NCI-H1048 (cell line): ENCODE results near the gene IL12RB2.

ENCODE experiments used
- DNase-seq: peaks from one replicate; lab custom pipeline; 2025; lab: John Stamatoyannopoulos, UW

The IL12RB2 gene

DNA sequence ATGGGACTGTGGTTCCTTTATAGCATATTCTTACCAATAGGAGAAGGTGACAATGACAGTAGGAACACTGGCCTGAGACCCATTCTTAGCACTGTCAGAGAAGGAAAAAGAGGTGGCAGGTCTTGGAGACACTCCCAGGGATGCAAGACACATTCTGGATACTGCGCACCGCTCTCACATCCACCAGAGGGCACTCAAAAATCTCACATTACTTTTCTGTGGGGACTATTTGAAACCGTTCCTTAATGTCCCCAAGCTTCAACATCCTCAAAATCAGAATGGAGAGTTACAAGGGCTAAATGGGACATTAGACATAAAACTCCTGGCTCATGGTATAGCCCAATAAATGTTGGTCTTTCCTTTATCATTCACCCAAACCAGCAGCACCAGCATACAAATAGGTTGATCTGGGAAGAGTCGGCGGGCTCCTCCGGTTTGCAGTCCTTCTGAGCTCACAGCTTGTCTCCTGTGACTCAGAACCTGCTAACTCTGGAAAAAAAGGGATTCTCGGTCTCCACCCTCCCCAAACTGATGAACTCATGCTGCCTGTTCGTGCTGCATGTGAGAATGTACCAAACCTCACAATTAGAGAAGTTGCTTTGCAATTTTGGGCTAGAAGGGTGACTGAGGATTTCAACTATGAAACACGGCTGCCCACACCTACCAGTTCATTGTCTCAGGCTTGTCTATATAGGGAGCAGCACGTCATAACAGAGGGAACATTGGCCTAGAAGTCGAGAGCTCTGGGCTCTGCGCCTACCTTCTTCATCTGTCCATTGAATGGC, 40.2 kb downstream of the IL12RB2 start:
- no peak for DNase-seq

DNA sequence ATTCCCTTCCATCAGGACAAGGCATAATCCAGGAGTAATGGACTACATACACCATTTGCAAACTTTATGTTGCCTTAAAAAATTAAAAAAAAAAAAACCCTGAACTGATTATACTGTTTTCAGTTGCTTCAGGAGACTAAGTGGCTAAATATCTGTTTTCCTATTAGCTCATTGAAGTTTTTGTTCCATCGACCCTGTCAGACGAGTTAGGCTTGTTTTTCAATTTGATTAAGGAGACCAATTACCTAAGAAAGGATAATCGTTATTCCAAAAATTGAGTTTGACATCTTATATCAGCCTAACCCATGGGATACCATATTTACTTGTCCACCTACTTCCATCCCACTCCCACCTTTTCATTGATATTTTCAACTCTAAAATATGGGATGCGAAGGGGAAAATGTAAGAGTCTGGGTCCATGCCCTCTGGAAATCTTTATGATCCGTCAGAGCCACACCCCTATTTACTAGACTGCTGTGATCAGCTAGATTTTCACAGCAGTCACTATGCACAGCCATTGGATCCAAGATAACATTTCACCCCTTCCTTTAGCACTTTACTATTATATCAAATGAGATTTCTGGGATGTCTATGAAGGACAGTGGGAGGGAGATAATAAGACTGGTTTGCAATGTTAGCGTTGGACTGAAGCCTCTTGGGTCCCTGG, 41.0 kb downstream of the IL12RB2 start:
- no peak for DNase-seq

DNA sequence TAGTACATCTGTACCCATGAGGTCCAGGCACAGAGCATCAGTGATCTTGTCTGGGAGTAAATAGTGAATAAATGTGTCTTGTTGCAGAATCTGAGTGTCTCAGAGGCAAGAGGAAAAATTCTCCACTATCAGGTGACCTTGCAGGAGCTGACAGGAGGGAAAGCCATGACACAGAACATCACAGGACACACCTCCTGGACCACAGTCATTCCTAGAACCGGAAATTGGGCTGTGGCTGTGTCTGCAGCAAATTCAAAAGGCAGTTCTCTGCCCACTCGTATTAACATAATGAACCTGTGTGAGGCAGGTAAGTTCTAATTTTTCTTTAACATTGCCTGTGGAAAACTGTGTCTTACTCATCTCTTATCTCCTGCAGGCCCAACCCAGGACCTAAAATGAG, 43.1 kb downstream of the IL12RB2 start:
- DNase-seq, result no peak

DNA sequence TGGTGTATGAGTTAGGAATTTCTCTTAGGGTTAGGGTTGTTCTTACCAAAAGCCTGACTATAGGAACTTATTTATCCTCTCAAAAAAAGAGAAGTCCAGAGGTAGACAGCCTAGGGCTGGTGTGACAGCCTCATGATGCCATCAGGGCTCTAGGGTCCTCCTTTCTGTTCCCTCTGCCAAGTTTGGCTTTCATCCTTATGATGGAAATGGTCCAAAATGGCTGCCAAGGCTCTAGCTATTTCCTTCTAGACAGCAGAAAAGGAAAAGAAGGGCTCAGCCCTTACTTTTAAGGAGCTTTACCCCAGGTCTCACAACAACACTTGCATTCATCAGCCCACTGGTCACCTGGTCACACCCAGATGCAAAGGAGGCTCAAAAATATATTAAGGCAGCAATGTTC, 44.5 kb downstream of the IL12RB2 start:
- DNase-seq, result no peak

GRCh38 chr1:67355745-67356424, 48.2 kb downstream of the IL12RB2 start:
- no peak for DNase-seq

- DNase-seq, result no peak
These were observed 51.9 kb downstream of the IL12RB2 start for GRCh38 chr1:67359592-67359991.

GRCh38 chr1:67361641-67362040, 54.0 kb downstream of the IL12RB2 start:
- DNase-seq, result no peak

DNA sequence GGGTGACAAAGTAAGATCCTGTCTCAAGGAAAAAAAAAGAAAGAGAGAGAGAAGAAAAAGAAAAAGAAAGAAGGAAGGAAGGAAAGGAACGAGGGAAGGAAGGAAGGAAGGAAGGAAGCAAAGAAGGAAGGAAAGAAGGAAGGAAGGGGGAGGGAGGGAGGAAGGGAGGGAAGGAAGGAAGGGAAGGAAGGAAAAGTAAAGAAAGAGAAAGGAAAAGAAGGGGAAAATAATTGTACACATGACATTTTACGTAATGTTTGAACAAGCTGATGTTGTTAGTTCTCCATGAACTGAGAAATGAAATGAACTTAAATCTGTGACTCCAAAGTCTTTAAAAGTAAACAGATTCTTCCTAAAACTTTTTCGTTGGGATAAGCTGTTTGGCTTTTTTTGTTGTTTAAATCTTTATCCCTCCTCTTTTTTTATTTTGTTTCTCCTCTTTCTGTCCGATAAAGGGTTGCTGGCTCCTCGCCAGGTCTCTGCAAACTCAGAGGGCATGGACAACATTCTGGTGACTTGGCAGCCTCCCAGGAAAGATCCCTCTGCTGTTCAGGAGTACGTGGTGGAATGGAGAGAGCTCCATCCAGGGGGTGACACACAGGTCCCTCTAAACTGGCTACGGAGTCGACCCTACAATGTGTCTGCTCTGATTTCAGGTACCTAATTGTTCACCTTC, 59.8 kb downstream of the IL12RB2 start:
- no peak for DNase-seq

- DNase-seq, result no peak
These were observed 60.4 kb downstream of the IL12RB2 start for GRCh38 chr1:67368046-67368514.

- no peak for DNase-seq
These were observed 63.4 kb downstream of the IL12RB2 start for GRCh38 chr1:67371043-67371442.

GRCh38 chr1:67371681-67372080, 64.0 kb downstream of the IL12RB2 start:
- no peak for DNase-seq

DNA sequence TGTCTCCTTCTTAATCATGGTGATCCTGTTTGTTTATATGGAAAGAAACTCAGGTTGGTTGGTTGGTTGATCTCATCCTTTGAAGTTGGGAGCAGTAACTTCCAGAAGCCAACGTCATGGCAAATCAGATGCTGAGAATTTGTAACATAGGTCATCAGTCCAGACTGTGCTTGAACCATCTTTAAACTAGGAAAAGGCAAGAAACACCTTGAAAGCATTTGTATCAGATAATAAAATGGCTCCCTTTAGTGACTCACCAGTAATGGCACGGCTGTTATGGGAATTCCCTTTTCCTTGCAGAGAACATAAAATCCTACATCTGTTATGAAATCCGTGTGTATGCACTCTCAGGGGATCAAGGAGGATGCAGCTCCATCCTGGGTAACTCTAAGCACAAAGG, 64.5 kb downstream of the IL12RB2 start:
- no peak for DNase-seq

DNA sequence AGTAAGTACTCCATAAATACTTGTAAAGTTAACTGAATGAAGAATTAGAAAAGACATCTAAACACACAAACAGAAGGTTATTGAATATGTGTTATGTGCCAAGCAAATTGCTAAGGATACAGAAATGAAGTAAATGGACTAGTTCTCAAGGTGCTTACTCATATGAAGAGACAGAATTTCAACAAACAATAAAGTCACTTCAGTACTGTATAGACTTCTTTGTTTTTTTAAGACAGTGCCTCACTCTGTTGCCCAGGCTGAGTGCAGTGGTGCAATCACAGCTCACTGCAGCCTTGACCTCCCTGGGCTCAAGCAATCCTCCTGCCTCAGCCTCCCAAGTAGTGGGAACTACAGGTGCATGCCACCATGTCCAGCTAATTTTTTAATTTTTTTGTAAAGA, 65.2 kb downstream of the IL12RB2 start:
- DNase-seq, result no peak

DNA sequence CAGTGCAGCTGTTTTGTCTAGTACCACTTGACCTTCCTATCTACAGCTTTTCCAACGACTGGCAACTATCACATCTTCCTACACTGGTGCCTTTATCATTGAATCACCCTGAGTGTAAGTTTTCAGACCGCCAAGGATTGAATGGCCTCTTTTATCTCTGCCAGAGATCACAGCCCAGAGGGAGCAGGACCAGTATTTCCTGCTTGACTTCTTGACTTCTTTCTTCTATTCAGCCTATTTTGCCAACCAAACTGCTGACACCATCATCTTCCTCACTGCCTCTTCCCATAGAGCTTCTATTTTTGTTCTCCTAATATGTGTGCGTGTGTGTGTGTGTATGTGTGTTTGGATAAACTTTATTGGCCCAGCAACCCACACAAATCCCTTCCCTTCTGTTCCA, 68.7 kb downstream of the IL12RB2 start:
- DNase-seq, result no peak

DNA sequence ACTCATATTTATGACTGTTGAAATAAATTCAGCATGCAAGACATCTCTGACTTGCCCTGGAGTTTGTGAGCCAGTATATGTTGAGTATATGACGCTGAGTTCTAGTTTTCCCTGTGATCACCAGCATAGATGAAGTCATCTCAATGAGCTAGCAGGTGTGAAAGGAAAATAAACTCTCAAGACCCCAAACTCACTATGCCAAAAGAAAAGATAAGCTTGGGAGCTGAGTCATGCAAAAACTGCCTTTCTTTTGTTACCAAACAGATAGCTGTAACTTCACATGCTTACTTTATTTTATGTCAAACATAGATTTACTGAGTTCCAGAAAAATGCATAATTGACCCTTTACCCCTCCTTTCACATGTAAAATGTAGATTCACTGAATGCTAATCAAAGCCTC, 69.6 kb downstream of the IL12RB2 start:
- no peak for DNase-seq

GRCh38 chr1:67381154-67381553, 73.5 kb downstream of the IL12RB2 start:
- DNase-seq, result no peak

GRCh38 chr1:67382292-67382691, 74.6 kb downstream of the IL12RB2 start:
- DNase-seq, result no peak

- no peak for DNase-seq
These were observed 76.4 kb downstream of the IL12RB2 start for GRCh38 chr1:67383999-67384638.

- no peak for DNase-seq
These were observed 82.6 kb downstream of the IL12RB2 start for GRCh38 chr1:67390041-67390887.

- no peak for DNase-seq
These were observed 85.6 kb downstream of the IL12RB2 start for GRCh38 chr1:67393240-67393639.

DNA sequence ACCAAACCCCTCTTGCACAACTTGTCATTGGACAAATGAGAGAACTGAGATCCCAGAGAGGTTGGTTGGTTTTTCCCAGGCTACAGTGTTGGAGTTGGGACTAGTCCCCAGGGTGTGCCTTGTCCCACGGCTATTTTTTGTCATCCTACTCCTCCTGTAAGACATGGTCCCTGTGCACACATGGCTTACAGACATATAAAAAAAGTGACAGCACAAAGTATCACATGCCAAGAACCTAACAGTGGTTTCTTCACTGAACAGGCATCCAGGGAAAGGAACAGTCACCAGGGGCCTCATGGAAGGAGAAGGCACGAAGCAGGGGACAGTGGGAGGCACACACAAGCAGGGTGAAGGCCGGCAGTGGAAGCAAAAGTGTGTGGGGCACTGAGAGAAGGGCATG, 86.1 kb downstream of the IL12RB2 start:
- no peak for DNase-seq
